Adipocyte (in vitro differentiated cells): Measurements from ENCODE around the gene CATSPERB.
"Not testable (repeated sequence)": the region's sequence is repeated elsewhere in the genome, so short reads cannot be mapped to it uniquely, and the experiment has no call there.

ENCODE experiments used
- DNase-seq: peaks from one replicate; pipeline ENCODE4 v3.0.0-alpha.2; 2015; ENCODE audit warnings: low read depth
- H3K27me3 ChIP-seq: replicated peaks from 2 replicates; pipeline ENCODE4 v1.7.0; 2013; ENCODE audit warnings: mild to moderate bottlenecking, low read length, moderate library complexity; ENCODE audit not compliant: control insufficient read depth, insufficient read depth
- H3K36me3 ChIP-seq: 2 replicates; pipeline ENCODE4 v1.7.0; 2013; ENCODE audit warnings: low read length, mild to moderate bottlenecking, moderate library complexity; ENCODE audit not compliant: control insufficient read depth, insufficient read depth, severe bottlenecking
- H3K4me1 ChIP-seq: 2 replicates; pipeline ENCODE4 v1.7.0; 2013; ENCODE audit warnings: mild to moderate bottlenecking, low read length, moderate library complexity; ENCODE audit not compliant: control insufficient read depth, insufficient read depth
- H3K4me3 ChIP-seq: 2 replicates; pipeline ENCODE4 v1.7.0; 2013; ENCODE audit warnings: mild to moderate bottlenecking, low read length, moderate library complexity
- H3K9ac ChIP-seq: 2 replicates; pipeline ENCODE4 v1.7.0; 2013; ENCODE audit warnings: mild to moderate bottlenecking, low read length, moderate library complexity
- H3K9me3 ChIP-seq: 2 replicates; pipeline ENCODE4 v1.7.0; 2013; ENCODE audit warnings: mild to moderate bottlenecking, low read length, moderate library complexity; ENCODE audit not compliant: control insufficient read depth

CATSPERB gene

DNA sequence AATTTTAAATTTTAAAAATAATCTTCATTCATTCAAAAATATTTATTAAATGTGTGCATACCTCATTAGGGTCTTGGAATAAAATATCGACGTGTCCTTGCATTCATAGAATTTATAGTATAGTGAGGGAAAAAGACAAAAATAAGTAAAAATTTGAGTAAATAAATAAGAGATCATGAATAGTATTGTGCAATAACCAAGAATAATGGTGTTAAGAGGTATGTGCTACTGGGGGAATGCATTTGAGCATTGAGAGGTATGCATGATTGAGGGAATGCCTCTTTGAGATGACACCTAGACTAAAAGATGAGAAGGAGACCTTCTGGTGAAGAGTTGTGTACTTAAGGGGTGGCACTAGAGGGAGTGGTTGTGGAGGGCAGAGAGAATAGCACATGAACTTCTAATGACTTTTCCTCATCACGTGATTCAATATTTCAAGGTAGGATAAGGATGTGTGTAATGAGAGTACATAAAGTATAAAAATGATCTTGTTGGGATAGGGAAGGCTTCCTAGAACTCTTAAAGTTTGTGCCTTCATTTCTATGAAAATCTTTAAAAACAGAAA, 18.8 kb upstream of the CATSPERB start:
- Histone ChIP-seq H3K36me3 (no peaks in the 10 kb centered on the region), H3K9ac (no peak overlapping the region), H3K27me3 (no peaks in the 10 kb centered on the region), H3K4me1 (peaks cover 20% of the 10 kb centered on the region), H3K4me3 (no peak overlapping the region), H3K9me3 (no peaks in the 10 kb centered on the region)
- DNase-seq: no peak

DNA sequence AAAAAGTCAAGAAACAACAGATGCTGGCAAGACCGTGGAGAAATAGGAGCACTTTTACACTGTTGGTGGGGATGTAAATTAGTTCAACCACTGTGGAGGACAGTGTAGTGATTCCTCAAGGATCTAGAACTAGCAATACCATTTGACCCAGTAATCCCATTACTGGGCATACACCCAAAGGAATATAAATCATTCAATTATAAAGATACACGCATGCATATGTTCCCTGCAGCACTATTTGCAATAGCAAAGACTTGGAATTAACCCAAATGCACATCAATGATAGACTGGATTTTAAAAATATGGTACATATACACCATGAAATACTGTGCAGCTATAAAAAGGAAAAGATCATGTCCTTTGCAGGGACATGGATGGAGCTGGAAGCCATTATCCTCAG, 18.0 kb upstream of the CATSPERB start:
- Histone ChIP-seq H3K4me3 (no peak overlapping the region), H3K9me3 (no peaks in the 10 kb centered on the region), H3K27me3 (no peaks in the 10 kb centered on the region), H3K4me1 (peaks cover 18% of the 10 kb centered on the region), H3K9ac (no peak overlapping the region), H3K36me3 (no peaks in the 10 kb centered on the region)
- DNase-seq: no peak

DNA sequence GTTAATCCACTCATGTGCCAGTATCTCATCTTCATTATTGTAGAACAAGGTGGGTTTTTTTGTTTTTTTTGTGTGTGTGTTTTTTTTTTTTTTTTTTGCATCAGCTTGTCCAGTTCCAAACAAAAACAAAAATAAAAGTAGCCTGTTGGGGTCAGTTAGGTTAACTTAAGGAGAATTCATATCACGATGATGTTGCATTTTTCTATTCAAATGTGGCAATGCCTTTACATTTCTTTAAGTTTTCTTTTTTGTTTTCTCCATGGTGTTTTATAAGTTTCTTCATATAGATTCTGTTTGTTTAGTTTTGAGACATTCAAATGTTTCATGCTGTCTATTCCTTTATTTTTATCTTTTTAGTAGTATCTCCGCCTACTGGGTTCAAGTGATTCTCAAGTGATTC, 16.2 kb upstream of the CATSPERB start:
- Histone ChIP-seq H3K9ac (no peak overlapping the region), H3K4me3 (no peak overlapping the region), H3K9me3 (no peaks in the 10 kb centered on the region), H3K4me1 (peaks cover 9% of the 10 kb centered on the region), H3K36me3 (no peaks in the 10 kb centered on the region), H3K27me3 (no peaks in the 10 kb centered on the region)
- no peak for DNase-seq

DNA sequence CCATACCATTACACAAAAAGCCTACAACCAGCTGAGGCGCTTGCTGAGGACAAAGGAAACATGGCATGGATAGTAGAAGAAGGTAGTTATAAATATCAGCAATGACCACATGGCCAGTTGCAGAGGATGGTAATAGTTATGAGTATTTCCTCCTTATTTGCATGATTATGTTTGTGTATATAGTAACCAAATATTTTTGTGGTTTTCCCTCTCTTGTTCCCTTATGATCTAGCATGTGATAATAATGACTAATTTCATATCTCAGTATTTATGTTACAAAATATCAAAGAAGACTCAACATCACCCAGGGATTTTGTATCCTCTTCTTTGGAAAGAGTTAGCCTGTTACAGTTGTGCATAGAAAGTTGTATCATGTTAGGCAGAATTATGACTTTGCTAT, 13.5 kb upstream of the CATSPERB start:
- peak; percentile 1 for DNase-seq
- H3K9me3 ChIP-seq: no peaks in the 10 kb centered on the region
- no peak overlapping the region for H3K9ac ChIP-seq
- H3K27me3 ChIP-seq: no peaks in the 10 kb centered on the region
- peaks cover 6% of the 10 kb centered on the region for H3K4me1 ChIP-seq
- no peak overlapping the region for H3K4me3 ChIP-seq
- H3K36me3 ChIP-seq: no peaks in the 10 kb centered on the region

DNA sequence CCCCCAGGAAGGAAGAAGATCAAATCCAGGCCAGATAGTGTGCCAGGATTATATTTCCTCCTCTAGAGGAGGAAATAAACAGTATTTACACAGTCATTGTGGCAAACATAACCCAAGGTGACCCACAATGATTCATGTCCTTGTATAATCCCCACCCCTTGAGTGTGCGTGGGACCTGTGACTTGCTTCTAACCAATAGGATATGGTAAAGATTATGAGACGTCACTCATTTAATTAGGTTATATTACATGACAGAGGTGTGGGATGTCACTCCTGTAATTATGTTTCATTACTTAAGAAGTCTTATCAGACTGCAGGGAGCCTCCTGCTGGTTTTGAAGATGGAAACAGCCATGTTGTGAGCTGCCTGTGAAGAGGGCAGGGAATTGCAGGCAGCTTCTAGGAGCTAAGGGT, 12.2 kb upstream of the CATSPERB start:
- peaks cover 6% of the 10 kb centered on the region for H3K4me1 ChIP-seq
- no peak overlapping the region for H3K9ac ChIP-seq
- no peaks in the 10 kb centered on the region for H3K36me3 ChIP-seq
- DNase-seq: no peak
- no peak overlapping the region for H3K4me3 ChIP-seq
- H3K9me3 ChIP-seq: no peaks in the 10 kb centered on the region
- H3K27me3 ChIP-seq: no peaks in the 10 kb centered on the region

DNA sequence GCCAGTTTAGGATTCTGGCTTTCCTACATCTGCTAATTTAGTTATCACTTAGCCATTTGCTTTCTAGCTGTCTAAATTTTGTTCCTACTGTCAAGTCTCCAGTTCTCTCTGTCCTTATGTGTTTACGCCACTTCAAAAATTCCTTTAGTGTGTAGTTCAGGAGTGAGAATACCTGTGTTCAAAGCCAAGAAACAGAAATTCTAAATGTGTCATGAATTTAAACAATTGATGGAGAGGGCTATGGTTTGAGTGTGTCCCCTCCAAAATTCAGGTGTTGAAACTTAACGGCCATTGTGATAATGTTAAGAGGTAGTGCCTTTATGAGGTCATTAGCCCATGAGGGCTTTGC, 11.4 kb upstream of the CATSPERB start:
- Histone ChIP-seq H3K27me3 (no peaks in the 10 kb centered on the region), H3K4me3 (no peak overlapping the region), H3K9ac (no peak overlapping the region), H3K36me3 (no peaks in the 10 kb centered on the region), H3K9me3 (no peaks in the 10 kb centered on the region), H3K4me1 (peaks cover 6% of the 10 kb centered on the region)
- DNase-seq: no peak

DNA sequence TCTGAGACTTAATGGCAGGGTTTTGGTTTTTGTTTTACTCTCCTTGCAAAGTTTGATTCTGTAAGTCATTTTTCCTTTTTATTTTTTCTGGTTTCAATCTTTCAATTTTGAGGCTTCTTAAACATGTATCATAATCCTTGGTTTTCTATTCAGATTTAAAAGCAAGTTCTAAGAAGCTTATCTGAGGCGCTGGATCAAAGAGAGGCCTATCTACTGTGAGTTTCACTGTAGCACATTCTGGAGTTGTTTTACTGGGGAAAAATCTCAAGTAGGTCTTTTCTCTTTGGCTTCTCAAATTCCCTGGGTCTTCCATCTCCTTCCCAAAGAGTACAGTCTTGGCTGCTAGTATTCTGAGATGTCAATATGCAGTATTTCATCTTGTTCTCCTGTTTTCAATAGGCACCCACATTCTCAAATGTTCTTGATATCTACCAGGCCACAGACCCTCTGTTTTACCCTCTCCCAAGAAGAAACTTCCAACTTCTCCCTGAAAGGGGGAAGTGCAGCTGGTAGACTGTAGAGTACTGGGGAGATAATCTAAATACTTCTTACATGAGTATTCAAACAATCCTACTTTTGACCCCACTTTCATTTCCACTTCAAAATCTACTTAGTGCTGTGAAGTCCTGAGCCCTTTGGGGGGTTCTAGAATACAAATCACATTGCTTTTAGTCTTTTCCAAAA, 10.9 kb upstream of the CATSPERB start:
- Histone ChIP-seq H3K9me3 (no peaks in the 10 kb centered on the region), H3K9ac (no peak overlapping the region), H3K4me1 (peaks cover 6% of the 10 kb centered on the region), H3K27me3 (no peaks in the 10 kb centered on the region), H3K36me3 (no peaks in the 10 kb centered on the region), H3K4me3 (no peak overlapping the region)
- no peak for DNase-seq

DNA sequence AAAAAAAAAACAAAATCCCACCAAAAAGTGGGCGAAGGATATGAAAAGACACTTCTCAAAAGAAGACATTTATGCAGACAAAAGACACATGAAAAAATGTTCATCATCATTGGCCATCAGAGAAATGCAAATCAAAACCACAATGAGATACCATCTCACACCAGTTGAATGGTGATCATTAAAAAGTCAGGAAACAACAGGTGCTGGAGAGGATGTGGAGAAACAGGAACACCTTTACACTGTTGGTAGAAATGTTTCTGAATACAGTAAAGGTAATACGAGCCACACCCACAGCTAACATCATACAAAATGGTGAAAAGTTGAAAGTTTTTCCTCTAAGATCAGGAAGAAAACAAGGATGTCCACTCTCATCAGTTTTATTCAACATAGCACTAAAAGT, 8.0 kb upstream of the CATSPERB start:
- not testable (repeated sequence) for DNase-seq, H3K36me3 ChIP-seq, H3K4me3 ChIP-seq, H3K27me3 ChIP-seq, H3K9ac ChIP-seq, H3K9me3 ChIP-seq, H3K4me1 ChIP-seq

DNA sequence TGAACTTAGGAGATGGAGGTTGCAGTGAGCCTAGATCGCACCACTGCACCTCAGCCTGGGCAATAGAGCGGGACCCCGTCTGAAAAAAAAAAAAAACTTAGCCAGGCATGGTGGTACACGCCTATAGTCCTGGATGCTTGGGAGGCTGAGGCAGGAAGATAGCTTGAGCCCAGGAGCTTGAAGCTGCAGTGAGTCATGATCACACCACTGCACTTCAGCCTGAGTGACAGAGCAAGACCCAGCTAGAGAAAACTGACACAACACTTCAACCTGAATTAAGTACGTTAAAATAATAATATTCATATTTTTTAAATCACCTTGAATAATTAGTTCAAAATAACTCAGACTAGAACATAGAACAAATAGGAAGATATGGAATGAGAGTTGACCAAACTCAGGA, 5.7 kb upstream of the CATSPERB start:
- Histone ChIP-seq H3K9me3 (no peaks in the 10 kb centered on the region), H3K9ac (no peak overlapping the region), H3K27me3 (no peaks in the 10 kb centered on the region), H3K36me3 (no peaks in the 10 kb centered on the region), H3K4me1 (no peaks in the 10 kb centered on the region), H3K4me3 (no peak overlapping the region)
- no peak for DNase-seq

DNA sequence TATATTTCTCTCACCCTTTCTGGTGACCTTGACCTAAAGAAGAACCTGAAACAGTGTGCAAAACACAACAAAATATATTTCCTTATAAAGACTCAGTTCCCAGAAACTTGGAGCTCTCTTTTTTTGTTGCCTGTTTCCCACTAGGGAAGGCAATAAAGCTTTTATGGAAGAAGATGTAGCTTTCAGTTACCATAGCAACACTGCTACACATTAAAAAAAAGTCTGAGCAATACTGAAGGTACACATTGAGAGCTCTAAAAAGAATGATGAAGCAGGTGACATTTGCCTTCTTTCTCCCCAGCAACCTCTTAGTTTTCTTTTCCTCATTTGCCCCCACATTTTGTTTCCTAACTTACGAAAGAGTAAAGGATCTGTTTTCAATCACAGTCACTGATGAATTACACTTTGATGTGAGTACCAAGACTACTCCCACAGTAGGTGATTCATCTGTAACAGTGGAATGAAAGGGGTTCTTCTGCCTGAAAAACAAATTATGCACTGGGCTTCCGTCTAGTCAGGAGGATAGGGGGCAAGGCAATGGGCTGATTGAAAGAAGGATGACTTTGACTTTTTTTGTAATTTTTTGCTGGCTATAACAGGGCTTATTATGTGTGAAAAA, 1.1 kb upstream of the CATSPERB start:
- H3K36me3 ChIP-seq: no peaks in the 10 kb centered on the region
- no peak for DNase-seq
- H3K9me3 ChIP-seq: no peaks in the 10 kb centered on the region
- H3K4me3 ChIP-seq: no peak overlapping the region
- H3K4me1 ChIP-seq: peaks cover 9% of the 10 kb centered on the region
- H3K9ac ChIP-seq: no peak overlapping the region
- no peaks in the 10 kb centered on the region for H3K27me3 ChIP-seq

DNA sequence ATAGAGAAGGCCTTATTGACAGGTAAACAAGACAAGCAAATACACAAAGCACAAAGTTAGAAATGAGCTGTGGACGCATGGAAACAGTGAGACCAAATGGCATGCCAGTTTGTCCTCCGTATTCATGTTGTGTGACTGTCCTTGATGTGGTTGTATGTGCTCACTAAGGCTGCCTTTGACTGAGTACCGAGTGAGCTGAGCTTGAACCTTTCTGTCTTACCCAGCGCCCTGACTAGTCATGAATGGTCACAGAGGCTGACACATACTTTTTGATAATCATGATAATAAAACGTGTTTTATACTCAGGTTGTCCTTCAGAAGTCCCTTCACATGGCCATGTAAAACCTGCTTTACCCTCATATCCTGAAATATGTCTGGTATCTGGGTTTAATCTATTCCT, 553 bp upstream of the CATSPERB start:
- Histone ChIP-seq H3K27me3 (no peaks in the 10 kb centered on the region), H3K9ac (no peak overlapping the region), H3K4me1 (peaks cover 14% of the 10 kb centered on the region), H3K4me3 (no peak overlapping the region), H3K9me3 (no peaks in the 10 kb centered on the region), H3K36me3 (no peaks in the 10 kb centered on the region)
- DNase-seq: no peak

DNA sequence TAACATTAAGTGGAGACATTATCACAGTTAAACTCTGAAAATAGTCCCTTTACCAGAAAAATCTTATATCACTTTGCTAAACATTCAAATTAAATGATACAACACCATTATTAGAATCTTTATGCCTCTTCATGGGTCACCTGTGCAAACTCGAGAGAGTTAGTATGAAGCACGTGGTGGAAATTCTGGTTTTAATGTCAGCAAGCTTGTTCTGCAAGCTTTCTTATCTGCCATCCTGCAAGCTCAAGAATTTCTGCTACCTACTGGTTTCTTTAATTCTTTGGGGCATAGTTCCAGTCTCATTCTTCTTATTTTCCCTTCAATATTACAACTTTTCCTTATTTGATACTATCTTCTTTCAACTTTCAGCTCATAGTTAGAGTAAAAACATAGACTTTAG, 868 bp downstream of the CATSPERB start:
- no peak for DNase-seq
- Histone ChIP-seq H3K4me1 (peaks cover 26% of the 10 kb centered on the region), H3K9ac (no peak overlapping the region), H3K27me3 (no peaks in the 10 kb centered on the region), H3K36me3 (no peaks in the 10 kb centered on the region), H3K4me3 (no peak overlapping the region), H3K9me3 (no peaks in the 10 kb centered on the region)
